Immature natural killer cell (primary cell): Measurements from ENCODE around the gene RASGRF1. TPM values are rescaled to one million over a fixed set of nuclear protein-coding genes. Genes with fewer than 3 reads are reported as not detected.

Source experiments
- DNase-seq, 3 donors: peaks; one replicate each; pipeline ENCODE4 v3.0.0; 2022; ENCODE audit warnings: mixed read lengths in 1 of 3
- H3K27ac Mint-ChIP-seq, 6 donors: one replicate each; pipeline ENCODE4 v1.8.0; 2020; ENCODE audit warnings: mixed read lengths in 6 of 6, mild to moderate bottlenecking in 5 of 6, inconsistent platforms in 4 of 6, moderate library complexity in 3 of 6
- H3K27me3 Mint-ChIP-seq, 3 donors: one replicate each; pipeline ENCODE4 v1.8.0; 2020 to 2021; ENCODE audit warnings: low read depth in 3 of 3, mild to moderate bottlenecking in 3 of 3, mixed read lengths in 3 of 3, moderate library complexity in 3 of 3, inconsistent platforms in 1 of 3
- H3K36me3 Mint-ChIP-seq, 3 donors: one replicate each; pipeline ENCODE4 v1.8.0; 2020; ENCODE audit warnings: mixed read lengths in 3 of 3, inconsistent platforms in 2 of 3, mild to moderate bottlenecking in 2 of 3
- H3K4me1 Mint-ChIP-seq, 2 donors: one replicate each; pipeline ENCODE4 v1.8.0; 2020; ENCODE audit warnings: inconsistent platforms in 2 of 2, mild to moderate bottlenecking in 2 of 2, mixed read lengths in 2 of 2, moderate library complexity in 1 of 2
- H3K4me3 Mint-ChIP-seq, 5 donors: one replicate each; pipeline ENCODE4 v1.8.0; 2020; ENCODE audit warnings: mild to moderate bottlenecking in 5 of 5, mixed read lengths in 5 of 5, inconsistent platforms in 3 of 5, moderate library complexity in 3 of 5
- H3K9me3 Mint-ChIP-seq, 6 donors: one replicate each; pipeline ENCODE4 v1.8.0; 2020; ENCODE audit warnings: mild to moderate bottlenecking in 6 of 6, mixed read lengths in 6 of 6, inconsistent platforms in 4 of 6, moderate library complexity in 3 of 6
- polyA plus RNA-seq, 3 donors: library from polyadenylated mRNA; unstranded; fragments of 300-500 nt; fragmentation: Illumina TruSeq; gene quantifications; one replicate each; pipeline ENCODE4 v1.2.3, GENCODE V29; 2021

The RASGRF1 gene
- polyA plus RNA-seq, 3 donors from 2014 or later = not detected

- no peak overlapping the region for H3K27ac Mint-ChIP-seq
- no peak overlapping the region for H3K4me3 Mint-ChIP-seq
- peaks cover 6 to 27% (median 6%) of the 10 kb centered on the region in 3 donors for H3K27me3 Mint-ChIP-seq
- no peaks in the 10 kb centered on the region for H3K9me3 Mint-ChIP-seq
- H3K36me3 Mint-ChIP-seq = no peaks in the 10 kb centered on the region
- DNase-seq = no peak
- no peaks in the 10 kb centered on the region for H3K4me1 Mint-ChIP-seq
These were observed 2.0 kb downstream of the RASGRF1 start for GRCh38 chr15:79088426-79089205.

- no peaks in the 10 kb centered on the region for H3K36me3 Mint-ChIP-seq
These were observed 3.8 kb downstream of the RASGRF1 start for GRCh38 chr15:79086814-79087213.

GRCh38 chr15:79084308-79084968 lies 6.1 kb downstream of the RASGRF1 start:
- Mint-ChIP-seq H3K27me3 (peaks cover 2 to 11% (median 6%) of the 10 kb centered on the region in 3 donors), H3K9me3 (no peaks in the 10 kb centered on the region), H3K27ac (no peak overlapping the region), H3K4me3 (no peak overlapping the region), H3K4me1 (no peaks in the 10 kb centered on the region), H3K36me3 (no peaks in the 10 kb centered on the region)
- DNase-seq = no peak

More at GRCh38 chr15:79086814-79087213, 3.8 kb downstream of the RASGRF1 start:
- DNase-seq = no peak
- no peak overlapping the region for H3K27ac Mint-ChIP-seq
- no peaks in the 10 kb centered on the region for H3K4me1 Mint-ChIP-seq
- H3K9me3 Mint-ChIP-seq = no peaks in the 10 kb centered on the region
- peaks cover 2 to 13% (median 6%) of the 10 kb centered on the region in 3 donors for H3K27me3 Mint-ChIP-seq
- H3K4me3 Mint-ChIP-seq = no peak overlapping the region

- H3K36me3 Mint-ChIP-seq = no peaks in the 10 kb centered on the region
- peaks cover 0 to 4% (median 2%) of the 10 kb centered on the region in 3 donors for H3K27me3 Mint-ChIP-seq
- no peak overlapping the region for H3K27ac Mint-ChIP-seq
- DNase-seq = no peak
- no peaks in the 10 kb centered on the region for H3K9me3 Mint-ChIP-seq
- no peaks in the 10 kb centered on the region for H3K4me1 Mint-ChIP-seq
- no peak overlapping the region for H3K4me3 Mint-ChIP-seq
These were observed 7.4 kb downstream of the RASGRF1 start for GRCh38 chr15:79083154-79083553.

DNA sequence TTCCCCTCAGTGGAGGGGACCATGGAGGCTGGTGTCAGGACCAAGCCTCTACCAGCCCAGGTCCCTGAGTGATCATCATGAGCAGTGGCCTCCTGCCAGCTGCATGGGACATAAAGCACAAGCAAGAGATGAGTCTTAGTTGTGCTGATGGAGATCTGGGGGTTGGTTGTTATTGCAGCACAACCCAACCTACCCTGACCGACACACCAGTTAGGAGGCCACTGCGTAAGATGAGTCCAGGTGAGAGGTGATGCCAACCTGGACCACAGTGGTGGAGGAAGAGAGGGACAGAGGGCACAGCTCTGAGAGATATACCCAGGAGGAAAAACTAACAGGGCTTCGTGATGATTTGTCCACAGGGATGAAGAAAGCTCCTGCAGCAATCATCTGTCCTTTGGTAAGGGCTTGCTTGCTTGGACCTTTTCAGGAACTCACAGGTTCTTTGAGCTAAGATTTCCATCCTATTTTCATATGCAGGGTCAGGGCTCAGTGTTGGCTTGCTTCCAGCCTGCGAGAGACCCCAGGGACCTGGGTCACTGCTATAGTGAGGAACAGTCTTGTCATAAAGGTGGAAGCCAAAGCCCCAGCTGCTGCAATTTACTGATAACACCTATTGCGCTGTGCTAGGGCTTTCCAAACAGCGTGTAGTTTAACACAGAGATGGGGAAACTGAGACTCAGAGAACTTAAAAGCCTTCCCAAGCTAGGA lies 8.1 kb downstream of the RASGRF1 start:
- Mint-ChIP-seq H3K36me3 (no peaks in the 10 kb centered on the region), H3K27ac (no peak overlapping the region), H3K27me3 (peaks cover 0 to 2% (median 2%) of the 10 kb centered on the region in 3 donors), H3K4me1 (no peaks in the 10 kb centered on the region), H3K9me3 (no peaks in the 10 kb centered on the region), H3K4me3 (no peak overlapping the region)
- DNase-seq = no peak

DNA sequence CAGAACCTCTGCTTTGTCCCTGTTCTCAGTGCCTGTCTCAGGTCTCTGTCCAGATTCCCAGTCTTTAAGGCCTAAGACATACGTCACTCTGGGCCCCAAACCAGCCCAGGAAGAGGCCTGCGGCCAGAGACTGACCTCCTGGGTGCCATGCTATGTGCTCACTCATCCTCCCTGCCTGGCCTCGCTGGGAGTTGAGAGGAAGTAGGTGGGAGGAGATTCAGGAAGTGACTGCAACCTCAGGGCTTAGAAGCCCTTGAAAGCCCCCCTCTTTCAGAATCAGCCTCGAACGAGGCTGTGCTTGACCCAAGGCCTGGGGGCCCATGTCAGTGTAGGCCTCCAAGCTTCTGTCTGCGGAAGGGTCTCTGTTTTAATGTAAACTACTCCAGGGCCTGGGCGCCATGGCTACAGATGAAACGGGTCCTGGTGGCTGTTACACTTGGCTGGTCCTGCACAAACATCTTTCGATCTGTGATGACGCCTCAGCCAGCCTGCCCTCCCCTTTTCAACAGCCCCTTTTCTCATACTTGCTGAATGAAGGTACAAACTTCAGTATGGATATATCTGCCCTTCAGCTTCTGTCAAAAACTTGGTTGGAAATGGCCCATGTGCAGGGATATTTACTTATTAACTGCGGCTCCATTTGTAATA lies 11.7 kb downstream of the RASGRF1 start:
- H3K27ac Mint-ChIP-seq = no peak overlapping the region
- H3K4me1 Mint-ChIP-seq = no peaks in the 10 kb centered on the region
- H3K4me3 Mint-ChIP-seq = no peak overlapping the region
- H3K27me3 Mint-ChIP-seq = peaks cover 0 to 6% (median 4%) of the 10 kb centered on the region in 3 donors
- H3K36me3 Mint-ChIP-seq = no peaks in the 10 kb centered on the region
- H3K9me3 Mint-ChIP-seq = no peaks in the 10 kb centered on the region
- no peak for DNase-seq

- DNase-seq = no peak
- peaks cover 0 to 6% (median 4%) of the 10 kb centered on the region in 3 donors for H3K27me3 Mint-ChIP-seq
- H3K9me3 Mint-ChIP-seq = no peaks in the 10 kb centered on the region
- H3K4me1 Mint-ChIP-seq = no peaks in the 10 kb centered on the region
- no peaks in the 10 kb centered on the region for H3K36me3 Mint-ChIP-seq
- H3K4me3 Mint-ChIP-seq = no peak overlapping the region
- H3K27ac Mint-ChIP-seq = no peak overlapping the region
These were observed 12.6 kb downstream of the RASGRF1 start for GRCh38 chr15:79078003-79078402.

- no peaks in the 10 kb centered on the region for H3K36me3 Mint-ChIP-seq
- no peak overlapping the region for H3K27ac Mint-ChIP-seq
- H3K9me3 Mint-ChIP-seq = no peaks in the 10 kb centered on the region
- H3K27me3 Mint-ChIP-seq = peaks cover 0 to 6% (median 2%) of the 10 kb centered on the region in 3 donors
- H3K4me3 Mint-ChIP-seq = no peak overlapping the region
- H3K4me1 Mint-ChIP-seq = no peaks in the 10 kb centered on the region
- DNase-seq = no peak
These were observed 13.9 kb downstream of the RASGRF1 start for GRCh38 chr15:79076661-79077060.

- no peak overlapping the region for H3K4me3 Mint-ChIP-seq
- H3K27ac Mint-ChIP-seq = no peak overlapping the region
- peaks cover 0 to 6% (median 2%) of the 10 kb centered on the region in 3 donors for H3K27me3 Mint-ChIP-seq
- H3K4me1 Mint-ChIP-seq = no peaks in the 10 kb centered on the region
- H3K36me3 Mint-ChIP-seq = no peaks in the 10 kb centered on the region
- H3K9me3 Mint-ChIP-seq = no peaks in the 10 kb centered on the region
- DNase-seq = no peak
These were observed 15.3 kb downstream of the RASGRF1 start for GRCh38 chr15:79075256-79075655.

- no peak overlapping the region for H3K27ac Mint-ChIP-seq
- H3K4me3 Mint-ChIP-seq = no peak overlapping the region
- H3K36me3 Mint-ChIP-seq = no peaks in the 10 kb centered on the region
- H3K4me1 Mint-ChIP-seq = no peaks in the 10 kb centered on the region
- peaks cover 0 to 6% (median 2%) of the 10 kb centered on the region in 3 donors for H3K27me3 Mint-ChIP-seq
- no peak for DNase-seq
- no peaks in the 10 kb centered on the region for H3K9me3 Mint-ChIP-seq
These were observed 17.2 kb downstream of the RASGRF1 start for GRCh38 chr15:79073336-79073735.

DNA sequence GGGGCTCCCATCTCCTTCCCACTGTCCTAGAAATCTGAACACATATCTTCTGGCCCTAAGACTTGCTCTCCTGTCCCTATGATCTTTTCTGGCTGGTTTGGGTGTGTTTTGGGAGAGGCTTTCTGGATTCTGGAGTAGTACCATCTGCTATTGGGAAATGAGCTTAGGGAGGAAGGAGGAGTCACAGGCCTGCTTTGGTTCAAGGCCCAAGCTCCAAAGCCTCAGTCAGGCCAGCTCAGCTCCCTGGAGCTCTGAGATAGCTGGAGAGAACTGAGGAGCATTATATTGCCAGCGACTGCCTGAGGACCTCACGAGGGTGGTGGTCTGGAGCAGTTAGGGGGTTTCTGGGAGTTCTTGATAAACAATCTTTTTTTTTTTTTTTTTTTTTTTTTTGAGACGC lies 18.7 kb downstream of the RASGRF1 start:
- Mint-ChIP-seq H3K27me3 (peaks cover 2 to 4% (median 2%) of the 10 kb centered on the region in 3 donors), H3K4me3 (no peak overlapping the region), H3K27ac (no peak overlapping the region), H3K4me1 (no peaks in the 10 kb centered on the region), H3K36me3 (no peaks in the 10 kb centered on the region), H3K9me3 (no peaks in the 10 kb centered on the region)
- no peak for DNase-seq

DNA sequence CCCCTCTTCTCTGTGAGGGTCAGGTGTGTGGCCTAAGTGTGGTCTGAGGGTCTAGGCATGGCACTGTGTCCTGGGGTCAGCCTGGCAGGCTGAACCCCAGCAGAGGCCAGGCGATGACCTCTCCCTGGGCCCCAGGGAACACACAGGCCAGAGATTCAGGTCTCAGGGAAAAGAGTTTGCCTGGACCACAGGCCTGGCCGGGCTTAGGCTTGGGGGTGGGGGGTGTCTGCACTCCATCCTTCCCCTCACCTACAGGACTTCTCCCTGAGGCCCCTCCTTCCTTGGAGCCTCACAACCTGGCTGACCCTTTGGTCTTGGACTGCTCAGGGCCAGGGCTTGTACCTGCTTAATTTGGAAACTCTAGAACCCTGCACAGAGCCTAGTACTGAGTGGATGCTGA lies 21.8 kb downstream of the RASGRF1 start:
- no peak overlapping the region for H3K27ac Mint-ChIP-seq
- DNase-seq = no peak
- no peak overlapping the region for H3K4me3 Mint-ChIP-seq
- H3K9me3 Mint-ChIP-seq = no peaks in the 10 kb centered on the region
- H3K27me3 Mint-ChIP-seq = peaks cover 0 to 2% (median 0%) of the 10 kb centered on the region in 3 donors
- no peaks in the 10 kb centered on the region for H3K36me3 Mint-ChIP-seq
- no peaks in the 10 kb centered on the region for H3K4me1 Mint-ChIP-seq

DNA sequence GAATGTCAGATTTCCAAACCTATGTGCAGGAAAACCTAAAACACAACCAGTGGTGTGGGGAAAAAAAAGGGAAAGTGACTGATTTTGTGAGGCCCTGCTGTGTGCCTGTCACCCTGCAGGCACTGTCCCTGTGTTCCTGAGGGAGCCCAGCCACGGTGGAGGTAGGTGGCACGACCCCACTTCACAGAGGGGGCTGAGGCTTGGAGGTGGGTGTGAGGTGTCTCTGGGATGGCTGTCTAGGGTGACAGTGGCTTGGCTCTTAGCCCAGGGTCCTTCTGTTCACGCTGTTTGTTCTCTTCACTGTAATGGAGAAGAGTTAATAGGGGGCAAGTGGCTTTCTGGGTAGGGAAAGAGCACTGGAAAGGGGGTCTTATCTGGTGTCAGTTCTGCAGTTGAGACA lies 22.6 kb downstream of the RASGRF1 start:
- H3K9me3 Mint-ChIP-seq = no peaks in the 10 kb centered on the region
- H3K4me1 Mint-ChIP-seq = no peaks in the 10 kb centered on the region
- DNase-seq = no peak
- H3K4me3 Mint-ChIP-seq = no peak overlapping the region
- H3K27me3 Mint-ChIP-seq = peaks cover 0 to 2% (median 0%) of the 10 kb centered on the region in 3 donors
- no peak overlapping the region for H3K27ac Mint-ChIP-seq
- H3K36me3 Mint-ChIP-seq = no peaks in the 10 kb centered on the region
